ENCODE data around the gene CLEC7A.

- TF ChIP-seq CTCF (IDR thresholded peaks at IDR 0.05; ENCODE audit: insufficient read depth, low read length, poor library complexity, severe bottlenecking) (no peak), EZH2phosphoT487 (conservative IDR thresholded peaks at IDR 0.05; ENCODE audit: low read length) (no peak)
Observed at GRCh38 chr12:10067264-10067663, 62.7 kb downstream of the CLEC7A start.

Data from SU-DHL-6 (cell line).